NCI-H748 treated with DMSO at 0.1 percent for 48 hours (cell line): Measurements from ENCODE around the gene BLID.

Experiments
- DNase-seq: peaks from one replicate; lab custom pipeline; 2025; lab: John Stamatoyannopoulos, UW

The BLID gene

DNA sequence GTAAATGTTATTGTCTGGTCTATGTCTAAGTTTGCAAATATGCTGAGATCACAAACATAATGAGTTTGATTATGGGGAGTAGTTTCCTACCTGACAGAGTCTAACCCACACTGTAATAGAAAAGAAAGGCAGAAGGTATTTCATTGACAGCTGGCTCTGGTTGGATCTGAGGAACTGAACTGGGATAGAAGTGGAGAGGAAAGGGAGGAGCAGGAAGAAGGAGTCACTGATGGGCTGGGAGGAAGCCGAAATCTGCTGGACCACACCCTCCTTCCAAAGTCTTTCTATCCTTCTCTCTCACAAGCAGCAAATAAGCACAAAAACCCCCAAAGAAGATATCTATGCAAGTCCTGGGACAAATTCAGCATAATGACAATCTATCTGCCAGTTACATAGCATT lies 11.7 kb downstream of the BLID start:
- DNase-seq: no peak

DNA sequence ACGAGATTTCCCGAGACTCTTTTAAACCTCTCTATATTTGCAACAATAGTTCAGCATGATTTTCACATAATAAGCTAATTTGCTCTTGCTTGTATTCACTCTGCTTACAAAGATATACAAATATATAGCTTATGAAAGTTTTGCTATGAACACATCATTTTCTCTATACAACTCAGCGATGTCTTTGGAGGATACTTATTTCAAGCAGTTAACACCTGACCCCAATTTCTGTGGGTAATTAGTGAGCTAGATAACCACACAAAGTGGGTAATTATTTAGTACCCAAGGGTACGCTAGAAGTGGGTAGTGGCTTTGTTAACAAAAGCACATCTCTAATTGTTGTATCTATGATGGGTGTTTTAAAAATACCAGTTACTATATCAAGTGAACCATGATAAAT lies 12.3 kb downstream of the BLID start:
- no peak for DNase-seq

DNA sequence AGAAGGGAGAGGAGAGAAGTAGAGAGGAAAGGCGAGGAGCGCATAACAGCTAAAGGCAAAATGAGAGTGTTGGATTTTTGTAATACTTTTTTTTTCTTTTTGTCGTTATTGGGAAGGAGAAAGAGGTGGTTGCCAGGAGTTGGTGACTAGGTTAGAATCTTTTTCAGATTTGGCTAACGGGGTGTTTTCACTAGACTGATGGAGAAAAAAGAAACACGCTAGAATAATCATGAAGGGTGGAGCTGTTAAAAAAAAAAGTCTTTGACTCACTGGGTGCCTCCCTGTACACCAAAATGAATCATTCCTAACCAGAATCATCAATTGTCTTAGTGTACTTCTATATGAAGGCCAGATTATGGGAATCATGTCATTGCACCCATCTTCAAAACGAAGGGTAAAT lies 12.7 kb downstream of the BLID start:
- no peak for DNase-seq

DNA sequence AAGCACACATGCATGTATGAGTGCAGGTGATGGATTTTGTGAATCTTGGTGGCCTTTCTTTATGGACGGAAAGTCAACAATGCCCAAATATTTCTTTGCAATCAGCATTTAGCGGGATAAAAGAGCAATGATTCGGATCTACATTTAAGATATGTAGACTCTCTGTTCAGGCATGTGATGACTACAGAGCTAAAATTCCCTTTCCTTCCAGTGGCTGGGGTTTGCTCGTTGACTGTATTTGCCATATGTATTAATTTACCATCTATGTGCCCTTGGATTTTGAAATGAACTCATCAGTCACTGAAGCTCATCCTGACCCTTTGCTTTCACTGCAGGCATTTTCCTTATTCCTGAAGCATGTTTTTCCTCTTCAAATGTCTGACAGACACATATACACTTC lies 13.6 kb downstream of the BLID start:
- no peak for DNase-seq

DNA sequence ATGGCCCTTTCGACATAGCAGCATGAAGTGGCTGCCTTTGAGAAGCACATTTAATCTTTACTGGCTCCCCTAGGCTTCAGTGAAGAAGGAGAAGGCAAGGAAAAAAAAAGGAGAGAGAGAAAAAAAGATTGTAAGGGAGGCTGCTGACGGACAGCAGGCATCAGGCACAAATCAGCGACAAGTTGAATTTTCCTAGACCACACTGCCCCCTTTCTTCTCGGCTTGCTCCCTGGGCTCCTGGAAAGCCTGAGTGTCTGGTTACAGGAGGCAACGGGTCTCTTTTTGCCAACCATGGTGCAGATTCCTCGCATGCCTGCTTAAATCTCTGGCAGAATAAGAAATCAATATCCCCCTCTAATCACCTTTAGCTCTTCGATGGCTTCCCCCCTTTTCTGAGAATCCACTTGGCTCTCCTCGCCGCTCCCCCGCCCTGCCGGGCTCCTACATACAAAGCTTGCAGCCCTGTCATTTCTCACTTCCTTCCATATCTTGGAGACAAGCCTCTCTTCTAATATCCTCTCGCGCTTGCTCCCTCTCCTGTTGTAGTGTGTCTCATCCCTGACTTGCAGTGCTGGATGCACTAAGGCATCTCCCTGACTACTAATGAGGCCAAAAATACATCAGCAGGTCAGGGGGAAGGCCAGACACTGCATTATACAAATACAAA lies 14.3 kb downstream of the BLID start:
- DNase-seq: no peak

DNA sequence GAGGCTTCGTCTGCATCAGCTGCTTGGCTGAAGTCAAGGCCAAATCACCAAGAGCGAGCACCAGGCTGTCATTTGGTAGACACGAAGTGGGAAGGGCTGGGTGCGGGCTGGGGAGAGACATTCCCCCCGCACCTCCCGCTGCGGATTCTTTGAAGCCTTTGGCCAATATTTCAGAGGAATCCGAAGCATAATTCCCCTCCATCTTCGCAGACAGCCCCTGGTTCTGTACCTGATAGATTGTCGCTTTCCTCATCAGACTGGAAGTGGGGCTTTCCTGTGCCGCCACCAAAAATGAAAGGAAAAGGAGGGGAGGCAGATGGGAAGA lies 15.3 kb downstream of the BLID start:
- no peak for DNase-seq

DNA sequence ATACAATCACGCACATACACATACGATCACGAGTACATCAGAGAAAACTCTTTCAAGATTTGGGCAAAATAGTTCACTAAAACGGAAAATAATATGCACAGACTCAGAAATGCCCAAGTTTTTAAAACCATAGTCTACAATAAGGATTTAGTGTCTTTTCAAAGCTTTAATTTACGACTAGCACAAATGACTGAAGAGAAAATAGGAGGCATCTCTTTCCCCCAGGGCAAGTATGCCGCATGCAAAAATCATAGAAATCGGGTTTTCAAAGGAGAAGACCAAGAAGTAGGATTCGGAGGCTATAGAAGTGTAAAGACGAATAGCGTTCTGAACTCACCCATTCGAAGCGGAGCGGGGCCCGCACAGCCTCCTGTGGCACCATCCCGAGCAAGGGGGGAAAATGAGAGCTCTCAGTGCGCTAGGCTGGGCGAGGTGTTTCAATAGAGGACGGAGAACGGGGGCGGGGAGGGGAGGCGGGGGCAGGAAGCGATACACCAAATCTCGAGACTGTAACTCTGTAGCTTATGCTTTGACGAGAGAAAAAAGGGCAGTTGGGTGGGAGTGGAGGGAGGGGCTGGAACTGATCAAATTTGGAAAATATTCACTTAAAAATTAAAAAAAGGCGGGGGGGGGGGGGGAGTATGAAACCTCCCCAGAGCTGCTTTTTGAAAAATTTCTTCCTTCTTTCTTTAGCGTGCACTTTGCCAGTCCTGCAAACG lies 15.8 kb downstream of the BLID start:
- DNase-seq: no peak

DNA sequence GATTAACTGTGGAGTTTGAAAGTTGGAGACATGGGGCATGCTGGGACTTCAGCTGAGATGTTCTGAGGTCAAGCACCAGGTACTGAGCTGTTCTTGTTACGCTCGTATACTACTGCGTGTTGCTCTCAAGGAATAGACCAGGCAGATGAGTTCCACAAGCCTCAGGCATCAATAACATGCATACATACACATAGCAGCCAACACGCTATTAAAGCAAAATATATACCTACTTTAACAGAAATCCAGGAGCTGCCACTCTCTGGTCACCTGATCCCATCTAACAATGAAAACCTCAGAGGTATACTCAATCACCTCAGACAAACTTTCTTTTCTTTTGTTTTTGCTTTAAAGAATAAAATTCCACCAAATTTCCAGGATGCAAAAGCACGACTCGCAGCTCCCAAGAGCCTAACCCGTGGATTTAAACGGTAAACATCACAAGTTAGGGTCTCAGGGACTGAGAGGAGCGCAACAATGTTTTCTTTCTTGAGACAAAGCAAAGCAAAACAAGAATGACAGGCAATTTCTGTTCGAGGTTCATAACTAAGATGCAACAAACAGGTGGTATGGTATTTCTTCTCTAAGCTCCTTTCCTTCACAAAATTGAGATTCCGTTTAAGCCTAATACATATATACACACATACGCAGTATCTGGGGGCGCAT lies 16.5 kb downstream of the BLID start:
- no peak for DNase-seq

DNA sequence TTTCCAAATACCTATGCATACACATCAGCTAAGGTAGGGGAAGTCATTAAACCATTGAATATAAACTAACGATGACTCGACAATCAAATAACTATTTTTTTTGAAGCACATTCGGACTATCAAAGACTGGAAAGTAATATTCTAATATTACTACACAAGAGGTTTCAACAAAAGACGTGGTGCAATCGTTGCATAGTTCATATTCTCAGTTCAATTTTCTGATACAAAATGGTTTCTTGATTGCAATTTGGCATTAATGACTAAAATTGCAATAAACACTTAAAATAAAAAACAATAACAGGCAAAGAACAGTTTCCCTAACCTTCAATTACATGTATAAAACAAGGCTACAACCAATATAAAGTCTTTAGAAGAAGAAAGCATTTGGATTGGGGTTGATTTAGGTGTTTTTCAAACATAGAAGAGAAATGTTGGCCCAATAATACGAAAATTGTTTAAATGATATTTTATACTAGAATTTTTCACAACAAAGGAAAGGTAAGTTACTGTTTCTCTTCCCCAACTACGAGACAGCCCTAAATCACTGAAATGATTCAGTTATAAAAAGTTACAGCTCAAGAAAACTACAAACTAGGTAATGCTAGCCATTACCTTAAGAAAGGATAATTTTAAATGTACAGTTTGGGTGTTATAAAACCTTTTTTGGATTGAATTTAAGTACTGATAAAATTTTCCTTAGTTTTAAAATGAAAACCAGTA lies 17.6 kb downstream of the BLID start:
- DNase-seq: no peak

DNA sequence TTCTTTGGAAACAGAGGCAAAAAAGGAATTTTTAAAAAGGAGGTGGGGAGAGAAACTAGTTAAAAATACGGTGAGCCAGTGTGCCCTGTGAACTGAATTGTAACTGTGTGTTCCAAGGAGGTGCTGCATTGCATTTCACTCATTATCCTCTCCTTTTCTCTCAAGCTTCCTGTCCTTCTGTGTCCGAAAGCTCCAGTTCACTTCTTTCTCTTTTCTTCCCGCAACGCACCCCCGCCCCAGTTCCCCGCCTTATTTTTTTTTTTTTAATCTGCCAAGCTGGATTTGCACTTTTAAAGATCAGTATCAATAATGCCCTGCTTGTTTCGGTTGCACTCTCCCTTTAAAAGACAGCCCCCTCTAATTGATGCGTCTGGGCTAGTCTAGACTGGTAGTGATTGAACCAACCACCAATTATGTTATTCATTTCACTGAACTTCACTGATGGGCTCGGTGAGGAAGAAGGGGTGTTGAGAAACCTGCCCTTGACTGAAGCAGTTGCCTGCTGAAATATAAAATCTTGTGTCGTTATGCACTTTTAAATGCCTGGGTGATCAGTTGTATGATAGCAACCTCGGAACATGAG lies 18.5 kb downstream of the BLID start:
- no peak for DNase-seq

DNA sequence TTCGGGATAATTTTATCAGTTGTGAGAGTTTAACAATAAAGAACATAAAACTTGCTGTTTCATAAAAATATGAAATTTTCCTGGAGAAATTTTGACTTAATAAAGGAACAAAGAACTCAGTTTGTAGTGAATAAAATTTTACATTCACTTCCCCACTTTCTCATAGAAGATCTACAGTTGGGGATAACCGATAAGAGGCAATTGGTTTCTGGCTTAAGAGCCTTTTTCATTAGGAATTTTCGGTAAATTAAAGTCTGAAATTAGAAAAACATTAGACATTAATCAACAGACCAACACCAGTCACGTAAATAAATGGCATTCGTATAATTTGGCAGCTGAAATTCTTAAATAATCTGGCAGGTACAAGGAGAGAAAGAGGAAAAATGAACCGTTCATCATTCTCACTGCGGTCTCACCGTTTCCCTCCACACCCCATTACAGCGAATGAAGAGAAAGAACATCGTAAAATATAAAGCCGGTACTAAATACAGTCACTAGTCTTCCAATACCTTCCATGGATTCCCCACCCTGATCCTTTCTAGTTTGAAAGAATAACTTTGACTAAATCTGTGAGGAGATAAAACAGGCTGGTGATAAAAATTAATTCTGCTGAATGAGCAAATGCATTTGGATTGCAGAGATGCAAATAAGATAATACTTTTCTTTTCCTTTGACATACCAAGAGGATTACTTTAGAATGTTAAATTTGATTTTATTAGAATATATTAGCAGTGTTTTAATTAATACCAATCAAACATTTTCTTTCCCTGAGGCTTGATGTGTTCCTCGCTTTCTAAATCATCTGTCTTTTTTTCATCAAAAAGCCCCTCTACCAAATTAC lies 19.5 kb downstream of the BLID start:
- no peak for DNase-seq

DNA sequence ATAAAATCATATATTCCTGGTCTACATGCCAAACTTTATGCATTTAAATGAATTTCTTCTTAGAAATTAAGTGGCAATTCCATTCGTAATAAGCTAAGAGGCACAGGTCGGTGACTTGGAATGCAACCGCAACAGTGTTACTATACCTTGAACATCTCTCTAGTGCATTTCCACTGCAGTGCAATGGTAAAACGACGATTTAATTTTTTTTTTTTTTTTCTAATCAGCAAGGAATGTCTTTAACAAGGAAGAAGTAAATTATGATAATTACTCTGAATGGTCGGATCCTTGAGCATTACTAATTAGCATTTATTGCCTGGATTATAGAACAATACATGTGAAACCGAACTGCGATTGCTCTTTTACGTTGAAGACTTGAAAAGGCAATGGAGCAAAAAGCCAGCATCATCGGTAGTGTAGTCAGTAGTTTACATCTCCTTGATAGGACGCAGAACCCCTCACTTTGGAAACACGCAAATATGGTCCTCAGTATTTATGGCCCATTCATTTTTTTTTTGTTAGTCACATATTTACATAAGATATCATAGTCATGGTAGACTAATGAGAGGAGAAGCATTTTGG lies 20.2 kb downstream of the BLID start:
- DNase-seq: no peak

DNA sequence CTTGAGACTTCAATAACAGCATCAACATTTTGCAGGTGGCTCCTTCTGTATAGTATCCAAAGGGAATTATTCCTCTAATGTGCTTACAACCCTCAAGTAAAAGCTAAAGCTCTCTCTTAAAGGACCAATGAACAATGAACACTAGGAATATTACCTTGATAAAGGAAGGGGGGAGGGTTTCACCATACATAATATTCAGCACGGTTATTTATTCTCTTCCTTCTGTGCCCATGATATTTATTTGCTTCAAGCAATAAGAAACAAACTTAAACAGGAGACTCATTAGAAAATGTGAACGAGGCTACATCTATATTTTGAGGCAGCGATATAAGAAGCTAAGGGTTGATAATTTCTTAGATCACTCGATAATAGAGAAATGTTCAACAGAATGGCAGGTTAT lies 21.2 kb downstream of the BLID start:
- no peak for DNase-seq

DNA sequence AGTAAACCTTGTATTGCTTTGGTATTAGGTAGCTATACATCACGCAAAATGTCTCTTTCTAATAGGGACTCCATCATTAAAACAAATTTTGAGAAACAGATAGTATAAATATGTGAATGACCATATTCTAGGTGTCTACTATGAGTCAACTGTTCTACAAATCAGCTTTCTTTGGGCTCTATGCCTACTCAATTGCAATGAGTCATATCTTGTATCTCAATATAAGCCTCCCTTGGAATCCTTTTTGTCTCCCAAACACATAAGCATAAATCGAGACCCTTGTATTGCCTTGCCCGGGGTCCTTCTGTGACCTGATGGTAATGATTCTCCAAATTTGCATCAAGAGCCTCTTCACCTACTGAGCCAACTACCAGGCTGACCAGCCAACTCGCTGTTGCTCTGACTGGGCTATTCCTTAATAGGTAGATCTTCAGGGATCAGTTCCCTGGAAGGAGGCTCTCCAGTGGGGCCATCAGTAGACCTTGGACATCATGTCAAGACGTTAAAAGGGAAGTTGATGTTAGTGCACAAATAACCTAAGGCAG lies 22.2 kb downstream of the BLID start:
- no peak for DNase-seq

DNA sequence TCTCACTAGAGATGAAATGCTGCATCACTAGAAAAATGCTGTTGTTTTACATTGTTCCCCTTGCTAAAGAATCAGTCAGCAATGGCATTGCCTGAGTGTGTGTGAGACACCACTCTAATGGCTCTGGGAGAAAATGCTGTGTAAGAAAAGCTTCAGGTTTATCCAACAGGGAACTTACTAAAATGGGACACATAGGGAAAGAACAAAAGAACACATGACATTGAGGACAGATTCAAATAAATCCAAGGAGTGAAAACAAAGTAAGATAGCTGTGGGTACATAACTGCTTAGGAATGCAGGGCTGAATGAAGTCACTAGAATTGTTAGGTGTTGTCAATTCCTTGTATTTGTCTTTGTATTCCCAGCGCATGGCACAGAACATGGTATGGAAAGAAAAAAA lies 24.2 kb downstream of the BLID start:
- no peak for DNase-seq

DNA sequence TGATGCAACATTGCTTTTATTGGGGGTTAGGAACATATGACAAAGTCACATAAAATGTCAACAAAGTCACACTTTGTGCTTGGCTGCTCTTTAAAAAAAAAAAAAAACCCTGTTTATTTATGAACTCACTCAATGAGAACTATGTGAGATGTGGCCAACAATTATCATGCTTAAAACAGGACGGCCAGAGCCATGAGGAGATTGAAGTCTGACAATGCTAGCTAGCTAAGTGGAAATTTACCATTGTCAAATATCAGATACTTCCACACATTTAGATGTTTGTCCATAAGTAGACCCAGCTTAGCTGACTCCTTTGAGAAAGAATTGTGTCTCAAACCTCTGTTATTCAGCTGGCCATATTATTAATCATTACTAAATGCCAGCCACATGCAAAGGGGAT lies 26.9 kb downstream of the BLID start:
- DNase-seq: no peak

DNA sequence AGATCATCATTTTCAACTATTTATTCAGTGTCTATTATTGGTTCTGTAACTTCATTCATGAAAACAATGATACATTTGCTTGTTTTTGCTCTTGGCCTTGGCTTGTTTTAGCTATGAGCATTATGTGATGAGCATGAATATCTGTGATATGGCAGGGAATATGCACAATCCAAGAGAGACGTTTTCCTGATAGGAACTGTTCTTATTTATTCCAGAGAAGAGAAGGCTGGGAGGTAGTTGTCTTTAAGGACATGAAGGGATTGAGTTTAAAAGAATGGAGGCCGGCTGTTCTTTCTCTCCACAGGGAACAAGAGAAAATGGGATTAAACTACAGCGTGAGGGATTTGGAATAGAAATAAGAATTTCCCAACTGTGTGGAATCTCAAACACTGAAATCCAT lies 30.3 kb downstream of the BLID start:
- DNase-seq: no peak

DNA sequence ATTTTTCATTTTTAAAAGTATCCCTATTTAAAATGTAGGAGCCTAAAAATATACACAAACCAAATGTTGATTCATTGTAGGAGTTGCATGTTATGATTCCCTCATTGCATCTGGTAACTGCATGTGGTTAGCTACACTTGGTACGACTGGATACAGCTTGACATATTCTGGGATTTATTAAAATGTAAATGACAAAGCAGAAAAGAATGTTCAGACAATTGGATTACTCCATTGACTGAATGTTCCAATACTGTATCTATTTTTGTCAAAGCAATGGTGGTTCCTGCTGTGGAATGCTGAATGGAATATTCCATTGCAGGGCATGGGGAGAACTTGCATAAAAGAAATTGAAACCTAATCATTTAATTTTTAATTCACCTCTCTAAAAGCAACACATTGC lies 30.8 kb downstream of the BLID start:
- no peak for DNase-seq

DNA sequence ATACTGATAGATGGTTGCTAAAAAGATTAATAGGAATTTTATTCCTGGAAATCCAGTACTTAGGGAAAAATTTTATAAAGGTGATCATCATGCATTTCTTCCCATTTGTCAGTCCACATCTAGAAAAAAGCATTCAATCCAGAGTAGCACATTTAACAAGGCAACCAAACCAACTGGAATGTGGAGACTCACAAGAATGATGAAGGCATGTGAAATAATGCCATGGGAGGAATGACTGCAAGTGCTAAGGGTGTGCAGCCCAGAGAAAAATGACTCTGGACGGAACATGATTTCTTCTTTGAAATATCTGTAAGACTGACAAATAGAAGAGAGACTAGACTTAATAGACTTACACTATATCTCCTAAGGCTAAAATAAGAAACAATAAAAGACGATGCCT lies 33.8 kb downstream of the BLID start:
- no peak for DNase-seq

DNA sequence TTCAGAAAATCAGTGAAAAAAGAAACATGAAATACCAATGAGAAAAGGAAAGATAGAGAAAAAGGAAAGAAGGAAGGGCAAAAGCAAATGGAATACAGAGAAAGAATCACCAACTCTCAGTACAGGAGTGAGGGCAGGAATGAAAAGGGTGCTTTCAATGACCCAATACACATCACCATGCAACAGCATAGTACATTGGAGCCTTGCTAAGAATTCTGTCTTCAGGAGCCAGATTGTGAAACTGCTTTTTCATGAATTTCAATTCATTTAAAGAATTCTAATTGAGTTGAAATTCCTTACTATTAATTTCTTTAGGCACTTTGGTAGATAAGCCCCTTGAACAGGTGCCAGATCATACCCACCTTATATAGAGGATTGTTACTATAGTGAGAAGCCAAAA lies 34.9 kb downstream of the BLID start:
- DNase-seq: no peak

DNA sequence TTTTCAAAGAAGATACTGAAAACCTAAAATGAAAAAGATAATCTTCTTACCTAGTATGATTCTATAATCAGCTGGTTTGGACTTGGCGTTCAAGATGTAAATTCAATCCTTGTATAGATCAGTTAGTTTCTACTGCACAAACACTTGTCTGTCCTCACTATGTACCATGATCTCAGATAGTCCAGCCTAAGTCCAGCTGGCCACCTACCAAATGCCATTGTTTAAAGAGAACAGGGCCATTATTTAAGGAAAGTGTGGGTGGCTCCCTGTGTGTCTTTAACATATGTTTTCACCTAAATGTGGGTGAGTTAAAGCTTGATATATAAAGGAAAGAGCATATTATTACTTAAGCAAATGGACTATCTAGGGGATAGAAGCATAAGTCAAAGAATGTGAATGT lies 38.6 kb downstream of the BLID start:
- DNase-seq: no peak
